Fibroblast of mammary gland (primary cell): ENCODE measurements around the gene TBCD.

Source experiments
- DNase-seq: peaks from one replicate; pipeline ENCODE4 v3.0.0-alpha.2; 2010; ENCODE audit warnings: low read depth
- H3K4me3 ChIP-seq: 2 replicates; pipeline ENCODE4 v1.5.1; 2011; ENCODE audit warnings: low read depth, mild to moderate bottlenecking, low read length, moderate library complexity; ENCODE audit not compliant: control insufficient read depth
- CTCF ChIP-seq: conservative IDR thresholded peaks from 2 replicates; pipeline ENCODE4 v1.5.1; 2011; ENCODE audit warnings: low read depth, low read length, inconsistent platforms; ENCODE audit not compliant: control insufficient read depth, insufficient read depth

Gene TBCD

DNA sequence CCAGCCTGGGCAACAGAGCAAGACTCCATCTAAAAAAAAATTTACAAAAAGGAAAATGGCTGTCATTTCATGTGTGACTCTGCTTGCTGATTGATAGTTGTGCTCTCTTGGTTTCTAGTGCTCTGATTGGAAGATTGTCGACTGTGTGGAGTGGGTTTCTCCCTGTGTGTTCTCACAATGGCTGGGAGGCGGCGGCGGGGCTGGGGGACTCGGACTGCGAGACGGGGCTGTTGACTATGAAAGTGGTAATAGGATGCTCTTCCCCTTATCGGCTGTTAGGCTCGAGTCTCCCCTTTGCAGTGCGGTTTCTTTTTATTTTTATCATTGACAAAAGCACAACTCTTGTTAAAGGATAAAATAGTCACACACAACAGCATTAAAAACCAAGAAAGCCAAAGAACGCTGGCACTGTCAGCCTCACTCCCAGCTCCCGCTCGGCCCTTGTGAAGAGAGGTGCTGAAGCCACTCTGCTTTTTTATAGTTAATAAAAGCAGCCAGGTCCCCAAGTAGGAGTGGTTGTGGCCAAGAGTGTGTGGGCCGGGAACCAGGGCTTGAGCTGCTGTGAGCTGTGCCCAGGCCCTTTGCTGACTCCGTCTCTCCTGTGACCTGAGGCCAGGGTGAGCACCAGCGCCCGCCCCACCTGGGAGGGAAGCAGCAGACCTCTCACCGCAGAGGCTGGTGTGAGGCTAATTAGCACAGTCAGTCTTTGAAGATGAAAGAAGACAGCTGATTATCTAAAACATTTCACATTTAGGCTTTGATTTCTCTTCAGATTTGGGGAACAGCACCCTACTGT is 36.5 kb downstream of the TBCD start:
- no peak for TF ChIP-seq CTCF
- no peak for DNase-seq
- H3K4me3 ChIP-seq = no peak overlapping the region

GRCh38 chr17:82789051-82789592 is 37.3 kb downstream of the TBCD start:
- TF ChIP-seq CTCF = no peak
- no peak for DNase-seq

GRCh38 chr17:82789806-82790205 is 37.9 kb downstream of the TBCD start:
- TF ChIP-seq CTCF = no peak
- no peak overlapping the region for H3K4me3 ChIP-seq
- DNase-seq = no peak

More at GRCh38 chr17:82789051-82789592, 37.3 kb downstream of the TBCD start:
- no peak overlapping the region for H3K4me3 ChIP-seq

GRCh38 chr17:82790391-82790790 is 38.5 kb downstream of the TBCD start:
- DNase-seq = no peak
- H3K4me3 ChIP-seq = no peak overlapping the region
- TF ChIP-seq CTCF = no peak

- H3K4me3 ChIP-seq = no peak overlapping the region
- peak; percentile 97 for DNase-seq
- no peak for TF ChIP-seq CTCF
Measured at GRCh38 chr17:82791532-82791931, 39.7 kb downstream of the TBCD start.

DNA sequence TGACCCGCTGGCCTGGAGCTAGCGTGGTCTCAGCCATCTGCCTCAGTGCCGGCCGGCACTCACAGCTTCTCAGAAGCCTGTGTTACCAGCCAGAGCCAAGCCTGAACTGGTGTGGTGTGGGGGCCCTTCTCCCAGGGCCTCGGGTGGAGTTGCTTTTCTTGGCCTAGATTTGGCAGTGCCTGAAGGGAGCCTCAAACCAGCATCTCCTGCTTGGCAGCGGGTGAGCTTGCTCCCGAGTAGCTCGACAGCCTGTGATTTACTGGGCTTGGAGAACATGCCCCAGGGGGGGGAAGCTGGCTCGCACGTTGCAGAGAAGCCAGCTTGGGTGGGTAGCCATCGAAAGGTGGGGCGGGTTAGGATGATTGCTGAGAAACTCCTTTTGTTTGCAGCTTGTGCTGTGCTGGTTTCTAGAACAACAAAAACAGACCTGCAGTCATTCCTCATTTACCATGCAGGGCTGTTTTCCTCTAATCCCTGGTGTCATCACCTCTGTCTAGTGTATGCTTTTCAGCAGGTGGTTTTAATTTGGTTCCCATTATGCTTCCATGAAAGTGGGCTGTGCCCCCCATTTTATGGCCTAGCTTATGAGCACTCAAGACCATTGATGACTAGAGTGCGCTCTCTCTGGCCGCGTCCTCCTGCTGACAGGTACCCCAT is 42.2 kb downstream of the TBCD start:
- H3K4me3 ChIP-seq = no peak overlapping the region
- DNase-seq = peak; percentile 51
- no peak for TF ChIP-seq CTCF
